NCI-H524 (cell line): ENCODE measurements around the gene RABGEF1.
A peak's percentile ranks its signal among the peaks of the same experiment; 100 is the strongest.
"Not testable (repeated sequence)": the region's sequence is repeated elsewhere in the genome, so short reads cannot be mapped to it uniquely, and the experiment has no call there.

Experiments
- DNase-seq, 2 experiments: peaks; one replicate each; lab custom pipeline; 2025; lab: John Stamatoyannopoulos, UW

The RABGEF1 gene

GRCh38 chr7:66735850-66736249 lies 4.7 kb upstream of the RABGEF1 start:
- DNase-seq = no peak

GRCh38 chr7:66736892-66737291 lies 3.6 kb upstream of the RABGEF1 start:
- DNase-seq = no peak

GRCh38 chr7:66737667-66738066 lies 2.9 kb upstream of the RABGEF1 start:
- DNase-seq = no peak

- DNase-seq = no peak
These were observed 1.1 kb upstream of the RABGEF1 start for GRCh38 chr7:66739477-66739876.

GRCh38 chr7:66739953-66740301 lies 606 bp upstream of the RABGEF1 start:
- no peak for DNase-seq

GRCh38 chr7:66740980-66741709 lies 612 bp downstream of the RABGEF1 start:
- DNase-seq = peak; percentile 10 to 38

GRCh38 chr7:66741710-66742049 lies 1.1 kb downstream of the RABGEF1 start:
- no peak for DNase-seq

- not testable (repeated sequence) for DNase-seq
These were observed 1.8 kb downstream of the RABGEF1 start for GRCh38 chr7:66742298-66742697.

- no peak for DNase-seq
These were observed 3.4 kb downstream of the RABGEF1 start for GRCh38 chr7:66743920-66744319.

GRCh38 chr7:66747385-66747784 lies 6.9 kb downstream of the RABGEF1 start:
- no peak for DNase-seq

- no peak for DNase-seq
These were observed 7.5 kb downstream of the RABGEF1 start for GRCh38 chr7:66747881-66748511.

- DNase-seq = no peak
These were observed 8.3 kb downstream of the RABGEF1 start for GRCh38 chr7:66748791-66749190.

- no peak for DNase-seq
These were observed 11.4 kb downstream of the RABGEF1 start for GRCh38 chr7:66751945-66752344.

GRCh38 chr7:66754541-66754940 lies 14.0 kb downstream of the RABGEF1 start:
- no peak for DNase-seq

- DNase-seq = not testable (repeated sequence)
These were observed 14.5 kb downstream of the RABGEF1 start for GRCh38 chr7:66755059-66755458.

GRCh38 chr7:66756227-66756626 lies 15.7 kb downstream of the RABGEF1 start:
- DNase-seq = not testable (repeated sequence)

- DNase-seq = no peak
These were observed 16.4 kb downstream of the RABGEF1 start for GRCh38 chr7:66756889-66757288.

- no peak for DNase-seq
These were observed 17.4 kb downstream of the RABGEF1 start for GRCh38 chr7:66757939-66758338.

GRCh38 chr7:66758950-66759628 lies 18.6 kb downstream of the RABGEF1 start:
- no peak for DNase-seq

GRCh38 chr7:66763183-66763582 lies 22.6 kb downstream of the RABGEF1 start:
- not testable (repeated sequence) for DNase-seq

- DNase-seq = not testable (repeated sequence)
These were observed 23.3 kb downstream of the RABGEF1 start for GRCh38 chr7:66763633-66764355.

GRCh38 chr7:66764905-66765304 lies 24.4 kb downstream of the RABGEF1 start:
- not testable (repeated sequence) for DNase-seq
